ENCODE results near the gene MAP3K14.
A peak's percentile ranks its signal among the peaks of the same experiment; 100 is the strongest.

The MAP3K14 gene

DNA sequence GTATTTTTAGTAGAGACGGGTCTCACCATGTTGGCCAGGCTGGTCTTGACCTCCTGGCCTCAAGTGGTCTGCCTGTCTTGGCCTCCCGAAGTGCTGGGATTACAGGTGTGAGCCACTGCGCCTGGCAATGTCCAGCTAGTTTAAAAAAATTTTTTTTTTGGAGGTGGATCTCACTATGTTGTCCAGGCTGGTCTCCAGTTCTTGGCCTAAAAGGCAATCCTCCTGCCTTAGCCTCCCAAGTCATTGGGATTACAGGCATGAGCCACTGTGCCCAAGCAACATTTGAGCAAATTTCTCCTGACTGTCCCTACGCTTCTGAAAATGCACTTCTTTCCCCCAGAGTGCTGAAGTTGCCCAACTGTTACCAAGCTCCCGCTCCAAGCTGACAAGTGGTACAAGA lies 8.0 kb downstream of the MAP3K14 start:
- no peak overlapping the region for H3K4me3 ChIP-seq (ENCODE audit: low read length)
- TF ChIP-seq, protein P1, sequence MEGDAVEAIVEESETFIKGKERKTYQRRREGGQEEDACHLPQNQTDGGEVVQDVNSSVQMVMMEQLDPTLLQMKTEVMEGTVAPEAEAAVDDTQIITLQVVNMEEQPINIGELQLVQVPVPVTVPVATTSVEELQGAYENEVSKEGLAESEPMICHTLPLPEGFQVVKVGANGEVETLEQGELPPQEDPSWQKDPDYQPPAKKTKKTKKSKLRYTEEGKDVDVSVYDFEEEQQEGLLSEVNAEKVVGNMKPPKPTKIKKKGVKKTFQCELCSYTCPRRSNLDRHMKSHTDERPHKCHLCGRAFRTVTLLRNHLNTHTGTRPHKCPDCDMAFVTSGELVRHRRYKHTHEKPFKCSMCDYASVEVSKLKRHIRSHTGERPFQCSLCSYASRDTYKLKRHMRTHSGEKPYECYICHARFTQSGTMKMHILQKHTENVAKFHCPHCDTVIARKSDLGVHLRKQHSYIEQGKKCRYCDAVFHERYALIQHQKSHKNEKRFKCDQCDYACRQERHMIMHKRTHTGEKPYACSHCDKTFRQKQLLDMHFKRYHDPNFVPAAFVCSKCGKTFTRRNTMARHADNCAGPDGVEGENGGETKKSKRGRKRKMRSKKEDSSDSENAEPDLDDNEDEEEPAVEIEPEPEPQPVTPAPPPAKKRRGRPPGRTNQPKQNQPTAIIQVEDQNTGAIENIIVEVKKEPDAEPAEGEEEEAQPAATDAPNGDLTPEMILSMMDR (IDR thresholded peaks at IDR 0.05; ENCODE audit: insufficient read depth, low read depth, low read length, missing control alignments): no peak
- DNase-seq (ENCODE audit: low read depth): no peak

DNA sequence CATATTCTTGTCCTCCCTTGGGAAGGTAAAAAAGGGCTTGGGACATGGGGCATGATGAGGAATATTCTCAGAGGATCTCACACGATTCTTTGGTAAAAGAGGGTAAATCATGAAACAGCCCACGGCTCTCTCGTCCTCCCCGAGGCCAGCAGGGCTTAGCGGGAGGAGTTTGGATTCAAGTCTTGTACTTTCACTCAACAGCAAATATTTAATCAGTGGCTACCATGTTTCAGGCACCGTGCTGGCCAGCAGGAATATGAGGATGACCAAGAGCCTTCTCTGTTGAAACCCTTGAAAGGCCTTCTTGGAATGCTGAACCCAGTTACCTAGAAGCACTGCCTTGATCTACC lies 8.8 kb downstream of the MAP3K14 start:
- no peak overlapping the region for H3K4me3 ChIP-seq (ENCODE audit: low read length)
- DNase-seq (ENCODE audit: low read depth): no peak
- TF ChIP-seq, protein P1 (IDR thresholded peaks at IDR 0.05; ENCODE audit: insufficient read depth, low read depth, low read length, missing control alignments): no peak

DNA sequence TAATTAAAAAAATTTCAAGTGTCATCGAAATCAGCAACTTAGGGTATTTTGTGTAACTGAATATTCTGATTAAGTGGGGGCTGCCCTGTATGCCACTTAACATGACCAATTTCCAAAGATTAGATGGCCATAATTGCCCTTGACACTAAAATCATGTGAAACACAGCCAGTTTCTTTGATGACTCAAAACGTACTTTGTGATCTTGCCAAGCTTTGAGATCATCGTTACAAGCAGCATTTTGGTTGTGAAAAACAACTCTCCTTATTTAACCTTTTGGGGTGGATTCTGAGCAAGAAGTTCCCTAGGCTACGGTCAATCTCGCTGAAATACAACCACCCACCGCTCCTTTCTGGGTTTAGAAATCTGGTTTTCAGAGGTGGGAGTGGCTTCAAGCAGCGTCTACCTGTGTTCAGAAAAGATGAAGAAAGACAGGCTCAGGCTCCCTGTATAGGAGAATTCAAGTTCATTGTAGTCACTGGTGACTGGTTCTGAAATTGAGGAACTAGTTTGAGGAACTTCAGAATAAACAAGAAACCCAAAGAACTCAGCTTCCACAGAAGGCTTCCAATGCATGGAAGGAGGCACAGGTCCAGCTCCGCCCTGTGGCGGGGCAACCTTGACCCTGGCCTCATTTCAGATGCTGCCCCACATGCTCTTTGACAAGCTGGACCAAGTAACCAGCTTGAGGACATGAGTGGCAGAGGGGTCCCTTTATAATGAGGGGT lies 9.4 kb downstream of the MAP3K14 start:
- H3K4me3 ChIP-seq (ENCODE audit: low read length): no peak overlapping the region
- peak; percentile 80 for DNase-seq (ENCODE audit: low read depth)
- TF ChIP-seq, protein P1 (IDR thresholded peaks at IDR 0.05; ENCODE audit: insufficient read depth, low read depth, low read length, missing control alignments): no peak

DNA sequence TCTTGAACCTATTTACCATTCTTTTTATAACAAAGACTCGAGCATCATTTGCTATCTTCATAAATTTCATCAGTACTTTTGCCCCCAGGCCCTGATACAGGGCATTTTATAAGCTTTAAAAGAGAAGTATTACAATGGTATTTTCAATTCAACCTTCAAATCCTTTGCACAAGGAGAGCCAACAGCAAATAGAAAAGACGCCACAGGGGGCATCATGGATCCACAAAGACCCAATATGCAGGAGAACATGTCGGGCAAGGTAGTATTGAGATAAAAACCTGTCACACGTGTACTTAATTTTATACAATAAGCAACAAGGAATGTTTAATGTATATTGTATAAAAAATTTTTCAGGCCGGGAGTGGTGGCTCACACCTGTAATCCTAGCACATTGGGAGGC lies 10.2 kb downstream of the MAP3K14 start:
- DNase-seq (ENCODE audit: low read depth): no peak
- TF ChIP-seq, protein P1 (IDR thresholded peaks at IDR 0.05; ENCODE audit: insufficient read depth, low read depth, low read length, missing control alignments): no peak
- no peak overlapping the region for H3K4me3 ChIP-seq (ENCODE audit: low read length)

DNA sequence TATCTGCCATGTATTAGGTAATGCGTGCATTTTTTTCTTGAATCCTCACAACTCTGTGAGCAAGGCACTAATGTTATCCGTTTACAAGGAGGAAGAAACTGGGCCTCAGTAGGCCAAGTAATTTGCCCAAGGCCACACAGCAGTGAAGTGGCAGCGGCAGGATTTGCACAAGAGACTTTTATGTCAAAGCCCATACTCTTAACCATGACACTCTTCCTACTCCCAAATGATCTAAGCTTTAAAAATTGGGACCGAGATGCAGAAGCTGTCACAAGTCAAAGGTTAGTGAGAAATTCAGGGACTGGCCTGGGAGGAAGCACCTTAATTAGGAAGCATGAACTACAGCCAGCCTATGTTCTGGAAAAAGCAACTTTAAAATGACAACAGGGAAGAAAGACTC lies 10.7 kb downstream of the MAP3K14 start:
- DNase-seq (ENCODE audit: low read depth): no peak
- TF ChIP-seq, protein P1 (IDR thresholded peaks at IDR 0.05; ENCODE audit: insufficient read depth, low read depth, low read length, missing control alignments): no peak
- H3K4me3 ChIP-seq (ENCODE audit: low read length): no peak overlapping the region

DNA sequence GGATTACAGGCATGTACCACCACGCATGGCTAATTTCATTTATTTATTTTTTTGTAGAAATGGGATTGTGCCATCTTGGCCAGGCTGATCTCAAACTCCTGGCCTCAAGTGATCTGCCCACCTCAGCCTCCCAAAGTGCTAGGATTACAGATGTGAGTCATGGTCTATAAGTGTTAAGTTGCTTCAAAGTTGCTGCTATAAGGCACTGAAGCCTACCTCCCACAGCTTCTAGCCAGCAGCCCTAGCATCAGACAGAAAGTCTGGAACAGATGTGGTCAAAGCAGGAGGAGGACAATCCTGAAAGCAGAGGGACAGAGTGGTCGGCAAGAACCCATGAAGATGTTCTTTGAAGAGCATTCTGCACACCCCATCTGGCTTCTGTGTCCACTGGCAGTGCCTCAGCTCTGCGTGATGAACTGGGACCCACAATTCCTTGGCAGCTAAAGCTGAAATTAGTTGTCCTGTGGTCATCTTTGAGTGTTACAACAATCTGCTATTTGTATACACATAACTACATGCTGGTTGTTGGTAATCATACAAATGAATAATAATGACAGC lies 11.2 kb downstream of the MAP3K14 start:
- H3K4me3 ChIP-seq (ENCODE audit: low read length): no peak overlapping the region
- TF ChIP-seq, protein P1 (IDR thresholded peaks at IDR 0.05; ENCODE audit: insufficient read depth, low read depth, low read length, missing control alignments): no peak
- DNase-seq (ENCODE audit: low read depth): no peak
